ENCODE results near the gene OMP.

DNA sequence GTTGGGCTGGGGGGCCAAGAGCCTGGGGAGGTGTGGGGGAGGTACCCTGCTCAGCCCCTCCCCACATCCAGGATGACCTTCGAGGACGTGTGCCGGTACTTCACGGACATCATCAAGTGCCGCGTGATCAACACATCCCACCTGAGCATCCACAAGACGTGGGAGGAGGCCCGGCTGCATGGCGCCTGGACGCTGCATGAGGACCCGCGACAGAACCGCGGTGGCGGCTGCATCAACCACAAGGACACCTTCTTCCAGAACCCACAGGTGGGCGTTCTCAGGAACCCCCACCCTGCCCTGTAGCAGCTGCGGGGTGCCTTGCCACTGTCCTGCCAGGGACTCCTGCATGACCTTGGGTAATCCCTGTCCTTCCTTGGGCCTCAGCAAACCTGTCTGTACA is 15.4 kb downstream of the OMP start:
- TF ChIP-seq CTCF (conservative IDR thresholded peaks at IDR 0.05; ENCODE audit: low read length) (no peak), EZH2phosphoT487 (IDR thresholded peaks at IDR 0.05; ENCODE audit: borderline replicate concordance) (no peak)
